SK-N-MC (cell line): ENCODE measurements around the gene XPR1.

Experiments
- DNase-seq: peaks from one replicate; pipeline ENCODE4 v3.0.0-alpha.2; 2011; ENCODE audit warnings: low read depth, low spot score
- H3K27ac ChIP-seq: fragments of 200-600 bp; sonication (generic); 2 replicates; pipeline ENCODE4 v1.5.1; 2016; ENCODE audit warnings: mixed run types
- H3K36me3 ChIP-seq: fragments of 200-600 bp; sonication (generic); 2 replicates; pipeline ENCODE4 v1.6.1; 2017; ENCODE audit warnings: antibody characterized with exemption, low read length, mixed read lengths; ENCODE audit not compliant: insufficient read depth
- H3K4me3 ChIP-seq: fragments of 200-600 bp; sonication (generic); 2 replicates; pipeline ENCODE4 v1.5.1; 2016
- H3K9ac ChIP-seq: fragments of 200-600 bp; sonication (generic); 2 replicates; pipeline ENCODE4 v1.8.0; 2017; ENCODE audit warnings: mixed run types, mixed read lengths; ENCODE audit not compliant: insufficient read length
- H3K9me3 ChIP-seq: fragments of 200-600 bp; sonication (generic); 2 replicates; pipeline ENCODE4 v1.6.1; 2017; ENCODE audit warnings: low read depth, mild to moderate bottlenecking, antibody characterized with exemption, low read length, moderate library complexity, mixed read lengths
- EZH2 ChIP-seq: fragments of 200-600 bp; sonication (generic); IDR thresholded peaks from one replicate; pipeline ENCODE4 v1.6.1; 2017; ENCODE audit warnings: antibody characterized with exemption
- FOXP2 ChIP-seq: optimal IDR thresholded peaks from 2 replicates; pipeline ENCODE3; 2011; ENCODE audit warnings: mild to moderate bottlenecking, moderate library complexity; ENCODE audit not compliant: insufficient read depth; ENCODE audit errors: extremely low read length, control extremely low read depth
- POLR2AphosphoS5 ChIP-seq: IDR thresholded peaks from 2 replicates; pipeline ENCODE4 v1.6.1; 2012; ENCODE audit warnings: mild to moderate bottlenecking, low read depth, low read length, borderline replicate concordance

Gene XPR1

GRCh38 chr1:180611016-180611930 is 20.5 kb upstream of the XPR1 start:
- no peak for TF ChIP-seq POLR2AphosphoS5
- TF ChIP-seq EZH2: no peak
- no peak for TF ChIP-seq FOXP2
- no peaks in the 10 kb centered on the region for H3K36me3 ChIP-seq
- DNase-seq: no peak

DNA sequence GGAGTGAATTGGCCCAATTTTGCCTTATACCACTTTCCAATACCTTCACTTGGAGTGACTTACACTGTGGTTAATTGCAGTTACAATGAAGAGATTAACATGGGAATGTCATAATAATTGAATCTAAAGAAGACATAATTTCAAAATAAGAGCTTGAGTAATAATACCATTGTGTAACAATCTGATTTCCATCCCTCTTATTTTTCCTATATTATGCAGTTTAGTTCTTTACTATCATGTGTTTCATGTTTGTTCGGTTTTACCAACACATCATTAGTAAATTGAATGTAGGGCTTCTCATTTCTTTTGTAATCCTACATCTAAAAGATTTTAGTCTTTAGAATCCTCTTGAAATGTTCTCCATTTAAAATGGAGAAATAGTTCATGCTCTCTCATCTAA is 19.2 kb upstream of the XPR1 start:
- H3K4me3 ChIP-seq: no peak overlapping the region
- no peak overlapping the region for H3K27ac ChIP-seq
- no peaks in the 10 kb centered on the region for H3K36me3 ChIP-seq
- no peaks in the 10 kb centered on the region for H3K9me3 ChIP-seq
- DNase-seq: no peak
- H3K9ac ChIP-seq: no peak overlapping the region
- TF ChIP-seq EZH2 (no peak), FOXP2 (no peak), POLR2AphosphoS5 (no peak)

More at GRCh38 chr1:180611016-180611930, 20.5 kb upstream of the XPR1 start:
- no peaks in the 10 kb centered on the region for H3K9me3 ChIP-seq
- H3K9ac ChIP-seq: no peak overlapping the region
- no peak overlapping the region for H3K4me3 ChIP-seq
- no peak overlapping the region for H3K27ac ChIP-seq

GRCh38 chr1:180614730-180615129 is 17.1 kb upstream of the XPR1 start:
- no peak overlapping the region for H3K4me3 ChIP-seq
- no peak for DNase-seq
- no peak overlapping the region for H3K27ac ChIP-seq
- TF ChIP-seq EZH2: no peak
- TF ChIP-seq POLR2AphosphoS5: no peak
- no peak for TF ChIP-seq FOXP2
- no peak overlapping the region for H3K9ac ChIP-seq
- no peaks in the 10 kb centered on the region for H3K36me3 ChIP-seq
- H3K9me3 ChIP-seq: no peaks in the 10 kb centered on the region

DNA sequence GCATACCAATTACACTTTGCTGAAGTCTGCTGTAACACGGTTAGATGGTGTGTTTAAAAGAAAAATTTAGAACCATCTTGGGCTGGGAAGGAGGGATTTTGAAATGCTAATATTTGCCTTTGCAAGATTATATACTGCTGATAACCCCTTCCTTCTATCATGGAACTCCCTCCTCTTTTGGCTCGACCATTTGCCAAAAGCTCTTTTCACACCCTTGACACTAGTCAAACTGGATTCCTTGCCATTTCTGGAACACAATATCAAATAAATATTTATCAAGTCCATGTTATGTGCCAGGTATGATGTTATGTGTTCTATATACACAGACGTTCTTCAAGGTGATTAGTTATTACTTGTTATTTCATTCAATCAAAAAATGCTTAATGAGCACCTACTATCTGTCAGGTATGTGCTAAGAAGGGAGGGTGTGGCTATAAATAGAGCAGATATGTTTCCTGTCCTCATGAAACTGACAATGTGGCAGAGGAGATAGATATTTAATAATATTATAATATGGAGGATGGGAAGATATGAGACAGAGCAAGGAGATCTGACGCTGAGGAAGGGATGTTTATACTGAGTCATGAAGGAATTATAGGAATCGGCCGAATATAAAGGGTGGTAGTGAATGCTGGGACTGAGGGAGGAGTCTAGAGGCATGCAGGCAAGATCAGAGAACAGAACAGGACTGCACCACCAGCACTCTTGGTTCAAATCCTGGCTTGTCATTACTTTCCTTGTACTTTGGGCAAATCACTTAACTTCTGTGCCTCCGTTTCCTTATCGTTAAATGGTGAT is 16.1 kb upstream of the XPR1 start:
- H3K9me3 ChIP-seq: no peaks in the 10 kb centered on the region
- H3K9ac ChIP-seq: no peak overlapping the region
- no peak overlapping the region for H3K27ac ChIP-seq
- TF ChIP-seq POLR2AphosphoS5: no peak
- no peak for TF ChIP-seq FOXP2
- TF ChIP-seq EZH2: no peak
- DNase-seq: no peak
- no peaks in the 10 kb centered on the region for H3K36me3 ChIP-seq
- no peak overlapping the region for H3K4me3 ChIP-seq

DNA sequence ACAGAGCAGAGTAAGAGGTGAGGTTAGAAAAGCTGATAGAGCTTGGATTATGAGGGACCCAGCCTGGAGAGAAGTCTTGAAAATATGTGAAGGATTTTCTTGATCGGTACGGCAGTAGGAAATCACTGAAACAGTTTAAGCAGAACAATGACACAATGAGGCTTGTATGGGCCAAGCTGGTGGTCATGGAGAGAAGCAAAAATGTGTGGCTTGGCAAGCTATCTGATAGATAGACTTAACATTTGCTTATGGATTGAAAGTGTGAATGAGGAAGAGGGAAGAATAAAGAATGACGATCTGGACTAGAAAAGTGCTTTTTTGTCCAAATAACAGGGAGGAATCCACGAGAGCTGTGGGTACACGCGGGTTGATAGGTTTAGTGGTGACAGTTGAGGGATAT is 15.4 kb upstream of the XPR1 start:
- no peak overlapping the region for H3K9ac ChIP-seq
- H3K27ac ChIP-seq: no peak overlapping the region
- no peaks in the 10 kb centered on the region for H3K36me3 ChIP-seq
- TF ChIP-seq EZH2 (no peak), FOXP2 (no peak), POLR2AphosphoS5 (no peak)
- no peaks in the 10 kb centered on the region for H3K9me3 ChIP-seq
- DNase-seq: no peak
- no peak overlapping the region for H3K4me3 ChIP-seq

DNA sequence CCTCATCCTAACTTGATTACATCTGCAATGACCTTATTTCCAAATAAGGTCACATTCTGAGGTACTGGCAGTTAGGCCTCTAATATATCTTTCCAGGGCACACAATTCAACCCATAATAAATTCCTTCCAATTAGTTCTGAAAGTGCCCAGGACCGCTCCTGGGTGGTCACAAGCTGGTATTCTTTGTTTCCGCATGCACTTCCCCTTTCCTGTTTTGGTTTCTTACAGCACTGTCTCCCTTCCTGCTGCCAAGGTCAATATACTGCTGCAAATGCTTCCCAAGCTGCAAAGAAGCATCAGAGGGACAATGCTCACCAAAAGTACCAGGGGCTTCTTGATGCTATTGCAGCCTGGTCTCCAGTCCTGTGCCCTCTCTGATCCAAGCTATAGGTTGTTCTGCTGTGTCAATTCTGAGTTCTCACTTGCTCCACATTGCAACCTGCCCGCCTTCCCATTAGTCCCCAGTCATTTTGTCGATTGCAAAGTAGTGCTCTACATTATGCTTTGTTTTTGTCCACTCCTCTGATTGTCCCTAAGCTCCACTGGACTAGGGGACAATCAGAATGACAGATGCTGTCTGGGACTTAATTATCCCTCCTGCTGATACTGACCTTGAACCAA is 13.9 kb upstream of the XPR1 start:
- Histone ChIP-seq H3K9ac (no peak overlapping the region), H3K27ac (no peak overlapping the region), H3K4me3 (no peak overlapping the region), H3K9me3 (no peaks in the 10 kb centered on the region), H3K36me3 (no peaks in the 10 kb centered on the region)
- no peak for TF ChIP-seq EZH2
- no peak for TF ChIP-seq FOXP2
- no peak for TF ChIP-seq POLR2AphosphoS5
- no peak for DNase-seq

- Histone ChIP-seq H3K36me3 (no peaks in the 10 kb centered on the region), H3K9me3 (no peaks in the 10 kb centered on the region), H3K9ac (no peak overlapping the region), H3K4me3 (no peak overlapping the region), H3K27ac (no peak overlapping the region)
- DNase-seq: no peak
- no peak for TF ChIP-seq POLR2AphosphoS5
- TF ChIP-seq EZH2: no peak
- TF ChIP-seq FOXP2: no peak
These were observed 11.2 kb upstream of the XPR1 start for GRCh38 chr1:180620581-180620980.

- H3K36me3 ChIP-seq: no peaks in the 10 kb centered on the region
- TF ChIP-seq POLR2AphosphoS5 (no peak), FOXP2 (no peak), EZH2 (no peak)
- H3K4me3 ChIP-seq: no peak overlapping the region
- no peak for DNase-seq
- no peaks in the 10 kb centered on the region for H3K9me3 ChIP-seq
- H3K9ac ChIP-seq: no peak overlapping the region
- H3K27ac ChIP-seq: no peak overlapping the region
These were observed 8.9 kb upstream of the XPR1 start for GRCh38 chr1:180622658-180623508.
